Stomach (tissue), 4 donors: ENCODE measurements around the gene MSANTD2.

Experiments
- CTCF ChIP-seq, 7 experiments: fragments of 450-650 bp in 4 of 7; fragments of 200-600 bp in 3 of 7; sonication (generic) in 3 of 7; IDR thresholded peaks; one replicate each; pipeline ENCODE4 v1.5.1; 2016 to 2019; ENCODE audit warnings: antibody characterized with exemption in 7 of 7, control low read depth in 2 of 7, mild to moderate bottlenecking in 1 of 7
- EP300 ChIP-seq: sonication (generic); formaldehyde crosslinking; IDR thresholded peaks from one replicate; pipeline ENCODE4 v1.6.1; 2017; ENCODE audit warnings: antibody characterized with exemption
- POLR2A ChIP-seq, 4 donors: fragments of 450-650 bp; IDR thresholded peaks; one replicate each; pipeline ENCODE4 v1.6.1; 2016; ENCODE audit warnings: antibody characterized with exemption in 4 of 4, control low read depth in 2 of 4, mild to moderate bottlenecking in 1 of 4, moderate library complexity in 1 of 4
- POLR2AphosphoS5 ChIP-seq, 3 donors: sonication (generic); formaldehyde crosslinking; IDR thresholded peaks; one replicate each; pipeline ENCODE4 v1.6.1; 2016; ENCODE audit warnings: antibody characterized with exemption in 3 of 3

- no peak for TF ChIP-seq POLR2AphosphoS5 (IDR thresholded peaks at IDR 0.05)
- TF ChIP-seq CTCF (IDR thresholded peaks at IDR 0.05): no peak
- no peak for TF ChIP-seq EP300
- no peak for TF ChIP-seq POLR2A (IDR thresholded peaks at IDR 0.05)
Observed at GRCh38 chr11:124778281-124778680, 21.9 kb downstream of the MSANTD2 start.
